ENCODE measurements around the gene TMEM184A. TPM values are rescaled to one million over a fixed set of nuclear protein-coding genes. Genes with fewer than 3 reads are reported as not detected.

Gene TMEM184A
- total and polyA plus RNA-seq, 2 experiments from 2014 or later: 0.18 to 0.66 TPM

- Histone ChIP-seq H4K20me1 (replicated peaks; ENCODE audit: insufficient read depth) (no peaks in the 10 kb centered on the region), H3K79me2 (replicated peaks; ENCODE audit: insufficient read depth) (no peaks in the 10 kb centered on the region), H3K4me2 (no peak overlapping the region), H3K4me3 (no peak overlapping the region), H3K36me3 (ENCODE audit: insufficient read depth) (no peaks in the 10 kb centered on the region), H3K27ac (ENCODE audit: low read depth) (peak overlapping the region; percentile 74), H3F3A (replicated peaks; ENCODE audit: low read depth) (peaks cover 5% of the 10 kb centered on the region; the same call in 1 of the 2 replicates), H3K4me1 (ENCODE audit: insufficient read depth) (peaks cover 17% of the 10 kb centered on the region), H3K9me2 (ENCODE audit: insufficient read depth) (peaks cover 6% of the 10 kb centered on the region; the same call in 1 of the 2 replicates), H2AFZ (no peak overlapping the region), H3K27me3 (ENCODE audit: insufficient read depth) (no peaks in the 10 kb centered on the region)
- peaks cover 20% of the 10 kb centered on the region for H3K9me3 Mint-ChIP-seq
- H3K27ac Mint-ChIP-seq: peak overlapping the region; percentile 95
- peaks cover 41% of the 10 kb centered on the region for H3K4me1 Mint-ChIP-seq
- DNase-seq (ENCODE audit: low spot score): peak; percentile 96
- H3K36me3 Mint-ChIP-seq (ENCODE audit: low read depth): peaks cover 36% of the 10 kb centered on the region
- H3K4me3 Mint-ChIP-seq: no peak overlapping the region; the same call in 2 of the 3 replicates
- peaks cover 21% of the 10 kb centered on the region for H3K27me3 Mint-ChIP-seq (ENCODE audit: insufficient read depth, low read depth, poor library complexity)
- peak; percentile 75 for ATAC-seq
- TF ChIP-seq NANOG (IDR thresholded peaks at IDR 0.05; ENCODE audit: borderline replicate concordance): peak; percentile 54; the same call in 1 of the 2 replicates
- no peak for TF ChIP-seq STAT1 (IDR thresholded peaks at IDR 0.05; ENCODE audit: unreplicated experiment)
- peak; percentile 79 for TF ChIP-seq ZNF114 (CRISPR knock-in tag; IDR thresholded peaks at IDR 0.05)
- TF ChIP-seq ETS1 (IDR thresholded peaks at IDR 0.05): no peak
- TF ChIP-seq POLR2AphosphoS5 (IDR thresholded peaks at IDR 0.05; ENCODE audit: low read depth): 0 out of 2 replicates have a peak, but pooled peaks have one; percentile 22
Measured at GRCh38 chr7:1576521-1577253, 20.7 kb upstream of the TMEM184A start.

GRCh38 chr7:1575809-1576208 lies 19.8 kb upstream of the TMEM184A start:
- Histone ChIP-seq H3K36me3 (ENCODE audit: insufficient read depth) (no peaks in the 10 kb centered on the region), H3F3A (replicated peaks; ENCODE audit: low read depth) (peaks cover 5% of the 10 kb centered on the region; the same call in 1 of the 2 replicates), H2AFZ (no peak overlapping the region), H3K79me2 (replicated peaks; ENCODE audit: insufficient read depth) (no peaks in the 10 kb centered on the region), H3K27ac (ENCODE audit: low read depth) (peak overlapping the region; percentile 74), H3K4me2 (no peak overlapping the region), H3K4me1 (ENCODE audit: insufficient read depth) (peaks cover 17% of the 10 kb centered on the region), H3K9me2 (ENCODE audit: insufficient read depth) (peaks cover 6% of the 10 kb centered on the region; the same call in 1 of the 2 replicates), H3K4me3 (no peak overlapping the region), H3K27me3 (ENCODE audit: insufficient read depth) (no peaks in the 10 kb centered on the region), H4K20me1 (replicated peaks; ENCODE audit: insufficient read depth) (no peaks in the 10 kb centered on the region)
- Mint-ChIP-seq H3K4me3 (no peak overlapping the region), H3K27me3 (ENCODE audit: insufficient read depth, low read depth, poor library complexity) (peaks cover 20% of the 10 kb centered on the region), H3K9me3 (peaks cover 20% of the 10 kb centered on the region), H3K27ac (peak overlapping the region; percentile 43), H3K4me1 (peaks cover 43% of the 10 kb centered on the region), H3K36me3 (ENCODE audit: low read depth) (peaks cover 36% of the 10 kb centered on the region)
- DNase-seq (ENCODE audit: low spot score) (no peak), ATAC-seq (no peak)
- TF ChIP-seq REST (IDR thresholded peaks at IDR 0.05; ENCODE audit: unreplicated experiment): no peak
- no peak for TF ChIP-seq ZNF114 (CRISPR knock-in tag; IDR thresholded peaks at IDR 0.05)
- TF ChIP-seq STAT1 (IDR thresholded peaks at IDR 0.05; ENCODE audit: unreplicated experiment): no peak
- TF ChIP-seq EZH2 (IDR thresholded peaks at IDR 0.05; ENCODE audit: low read depth, unreplicated experiment): no peak
- no peak for TF ChIP-seq ETS1 (IDR thresholded peaks at IDR 0.05)
- TF ChIP-seq POLR2AphosphoS5 (IDR thresholded peaks at IDR 0.05; ENCODE audit: low read depth): no peak
- TF ChIP-seq JUNB (IDR thresholded peaks at IDR 0.05; ENCODE audit: unreplicated experiment): no peak
- TF ChIP-seq NANOG (IDR thresholded peaks at IDR 0.05; ENCODE audit: borderline replicate concordance): no peak
- no peak for TF ChIP-seq EZH2phosphoT487 (IDR thresholded peaks at IDR 0.05; ENCODE audit: unreplicated experiment)
- TF ChIP-seq CREB1 (CRISPR knock-in tag; IDR thresholded peaks at IDR 0.05; ENCODE audit: low read depth): no peak
- TF ChIP-seq CTCF (conservative IDR thresholded peaks at IDR 0.05; ENCODE audit: low read depth in 2 of 2): no peak
